HG03064 (cell line): ENCODE results near the gene MBD4.
A peak's percentile ranks its signal among the peaks of the same experiment; 100 is the strongest.

Experiments used
- ATAC-seq: cut with Tn5 transposase; IDR thresholded peaks from one replicate; pipeline ENCODE4 v1.9.1; 2021; ENCODE audit warnings: low read depth; ENCODE audit not compliant: unreplicated experiment

MBD4 gene

GRCh38 chr3:129463716-129464115, 24.0 kb upstream of the MBD4 start:
- no peak for ATAC-seq

GRCh38 chr3:129463094-129463493, 23.3 kb upstream of the MBD4 start:
- ATAC-seq: no peak

GRCh38 chr3:129462361-129462968, 22.7 kb upstream of the MBD4 start:
- ATAC-seq: no peak

- ATAC-seq: no peak
These were observed 21.9 kb upstream of the MBD4 start for GRCh38 chr3:129461461-129462146.

- no peak for ATAC-seq
These were observed 21.3 kb upstream of the MBD4 start for GRCh38 chr3:129461022-129461421.

GRCh38 chr3:129460572-129460971, 20.8 kb upstream of the MBD4 start:
- no peak for ATAC-seq

GRCh38 chr3:129460155-129460554, 20.4 kb upstream of the MBD4 start:
- ATAC-seq: no peak

- ATAC-seq: no peak
These were observed 14.0 kb upstream of the MBD4 start for GRCh38 chr3:129453732-129454131.

GRCh38 chr3:129449279-129450115, 9.7 kb upstream of the MBD4 start:
- no peak for ATAC-seq

- no peak for ATAC-seq
These were observed 8.6 kb upstream of the MBD4 start for GRCh38 chr3:129448186-129448895.

- ATAC-seq: no peak
These were observed 7.2 kb upstream of the MBD4 start for GRCh38 chr3:129446926-129447325.

- ATAC-seq: no peak
These were observed 5.7 kb upstream of the MBD4 start for GRCh38 chr3:129445471-129445870.

- ATAC-seq: no peak
These were observed 3.2 kb upstream of the MBD4 start for GRCh38 chr3:129442947-129443346.

GRCh38 chr3:129442486-129442885, 2.7 kb upstream of the MBD4 start:
- no peak for ATAC-seq

- ATAC-seq: no peak
These were observed 2.0 kb upstream of the MBD4 start for GRCh38 chr3:129441782-129442181.

- no peak for ATAC-seq
These were observed 1.5 kb upstream of the MBD4 start for GRCh38 chr3:129441215-129441614.

GRCh38 chr3:129440618-129441190, 956 bp upstream of the MBD4 start:
- no peak for ATAC-seq

GRCh38 chr3:129439226-129439816, 427 bp downstream of the MBD4 start:
- ATAC-seq: peak; percentile 14

- ATAC-seq: no peak
These were observed 4.4 kb downstream of the MBD4 start for GRCh38 chr3:129435367-129435766.

GRCh38 chr3:129434140-129434539, 5.6 kb downstream of the MBD4 start:
- ATAC-seq: no peak
